Activated T-cell treated with anti-CD3 and anti-CD28 coated beads for 48 hours (primary cell): ENCODE results near the gene SAMD8.

ENCODE experiments used
- DNase-seq: peaks from one replicate; pipeline ENCODE4 v3.0.0-alpha.2; 2020; ENCODE audit warnings: low read depth

SAMD8 gene

GRCh38 chr10:75223507-75223906, 112.1 kb downstream of the SAMD8 start:
- DNase-seq = no peak

GRCh38 chr10:75226095-75226494, 114.6 kb downstream of the SAMD8 start:
- DNase-seq = no peak

- DNase-seq = no peak
Measured at GRCh38 chr10:75226656-75227055, 115.2 kb downstream of the SAMD8 start.

DNA sequence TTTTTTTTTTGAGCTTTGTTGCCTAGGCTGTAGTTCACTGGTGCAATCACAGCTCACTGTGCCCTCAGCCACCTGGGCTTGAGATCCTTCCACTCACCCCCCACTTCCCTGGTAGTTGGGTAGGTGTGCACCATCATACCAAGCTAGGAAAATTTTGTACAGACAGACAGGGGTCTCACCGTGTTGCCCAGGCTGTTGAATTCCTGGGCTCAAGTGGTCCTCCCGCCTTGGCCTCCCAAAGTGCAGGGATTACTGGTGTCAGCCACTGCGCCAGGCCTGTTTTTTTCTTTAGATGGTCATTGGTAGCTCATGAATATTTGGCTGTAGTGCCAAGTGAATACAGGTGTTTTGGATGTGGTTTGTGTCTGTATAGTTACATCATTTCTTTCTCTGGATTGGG, 116.8 kb downstream of the SAMD8 start:
- no peak for DNase-seq

DNA sequence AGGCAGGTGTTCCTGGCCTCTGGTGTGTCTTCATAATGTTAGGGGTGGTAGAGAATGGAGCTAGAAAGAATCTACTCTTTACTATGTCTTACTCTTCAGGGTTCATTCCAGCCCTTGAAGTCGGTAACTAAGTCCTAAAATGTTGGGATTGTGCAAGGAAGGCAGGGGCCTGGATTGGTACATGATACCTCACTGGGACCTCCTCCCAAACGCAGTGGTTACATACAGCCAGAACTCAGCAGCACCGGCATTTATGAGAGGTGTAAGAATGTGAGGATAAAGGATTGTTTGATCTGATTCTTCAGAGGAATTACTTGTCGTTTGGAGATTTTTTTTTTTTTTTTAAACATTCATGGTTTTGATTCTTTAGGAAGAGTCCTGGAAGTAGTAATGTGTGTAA, 117.4 kb downstream of the SAMD8 start:
- DNase-seq = no peak

- no peak for DNase-seq
Measured at GRCh38 chr10:75229971-75230370, 118.5 kb downstream of the SAMD8 start.

DNA sequence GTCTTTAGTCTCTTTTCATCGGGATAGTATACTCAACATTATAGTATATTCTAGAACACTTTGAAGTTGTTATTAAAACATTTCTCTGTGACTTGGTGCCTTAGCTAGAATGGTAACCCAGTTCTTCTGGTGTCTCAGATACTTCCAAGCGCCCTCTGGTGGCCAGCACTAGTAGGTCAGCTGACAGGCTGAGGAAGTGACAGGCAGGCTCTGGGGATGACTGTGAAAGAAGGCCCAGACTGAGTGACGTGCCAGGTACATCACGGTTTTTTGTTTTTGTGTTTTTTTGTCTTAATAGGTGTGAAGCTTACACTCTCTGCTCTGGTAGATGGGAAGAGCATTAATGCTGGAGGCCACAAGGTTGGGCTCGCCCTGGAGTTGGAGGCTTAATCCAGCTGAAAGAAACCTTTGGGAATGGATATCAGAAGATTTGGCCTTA, 119.2 kb downstream of the SAMD8 start:
- DNase-seq = peak; percentile 87
